IMR-90 (cell line): ENCODE results near the gene APPBP2. TPM values are rescaled to one million over a fixed set of nuclear protein-coding genes. Genes with fewer than 3 reads are reported as not detected.

Experiments
- ATAC-seq: fragments of 200-7000 bp; cut with Tn5 transposase; 2 replicates; pipeline ENCODE4 v1.9.1; 2020; ENCODE audit warnings: low read depth, mild to moderate bottlenecking, moderate library complexity
- BruUV-seq: library from RNA; stranded (reverse); fragments of 400-500 nt; replicated peaks from 2 replicates; lab custom pipeline; 2021; lab: Mats Ljungman, UMichigan
- CTCF ChIA-PET: fragments of 300-600 bp; formaldehyde crosslinking; extraction: SDS; loops from one replicate; lab custom pipeline; 2021; ENCODE audit warnings: antibody characterized with exemption; lab: Yijun Ruan, JAX
- POLR2A ChIA-PET: fragments of 300-600 bp; sonication (Branson Sonifier 250); formaldehyde crosslinking; loops from one replicate; lab custom pipeline; 2022; ENCODE audit warnings: antibody characterized with exemption; ENCODE audit not compliant: unreplicated experiment; lab: Charles Lee
- DNase-seq: peaks from one replicate; pipeline ENCODE4 v3.0.0; 2013
- H2AFZ ChIP-seq: replicated peaks from 2 replicates; pipeline ENCODE3; 2013; ENCODE audit warnings: low read length, mild to moderate bottlenecking; ENCODE audit not compliant: poor library complexity
- H2AK5ac ChIP-seq: 2 replicates; pipeline ENCODE4 v1.6.1; 2013; ENCODE audit warnings: low read depth, low read length, inconsistent platforms
- H2AK9ac ChIP-seq: replicated peaks from 2 replicates; pipeline ENCODE3; 2013; ENCODE audit warnings: mild to moderate bottlenecking, low read depth, low read length, moderate library complexity; ENCODE audit not compliant: poor library complexity
- H2BK120ac ChIP-seq: 2 replicates; pipeline ENCODE4 v1.6.1; 2013; ENCODE audit warnings: low read depth, low read length, inconsistent platforms
- H2BK15ac ChIP-seq: 3 replicates; pipeline ENCODE4 v1.6.1; 2013; ENCODE audit warnings: low read depth, low read length, inconsistent platforms
- H2BK20ac ChIP-seq: 2 replicates; pipeline ENCODE4 v1.6.1; 2013; ENCODE audit warnings: low read depth, mild to moderate bottlenecking, inconsistent platforms, low read length, moderate library complexity
- H2BK5ac ChIP-seq: 2 replicates; pipeline ENCODE4 v1.6.1; 2013; ENCODE audit warnings: mild to moderate bottlenecking, low read depth, low read length, inconsistent platforms; ENCODE audit not compliant: poor library complexity, severe bottlenecking
- H3K14ac ChIP-seq: replicated peaks from 2 replicates; pipeline ENCODE4 v1.6.1; 2013; ENCODE audit warnings: low read depth, low read length, inconsistent platforms
- H3K18ac ChIP-seq: 2 replicates; pipeline ENCODE4 v1.6.1; 2013; ENCODE audit warnings: low read depth, low read length, control low read depth
- H3K23ac ChIP-seq: 2 replicates; pipeline ENCODE4 v1.6.1; 2013; ENCODE audit warnings: low read depth, low read length, inconsistent platforms
- H3K27ac ChIP-seq: 2 replicates; pipeline ENCODE4 v1.5.1; 2013; ENCODE audit warnings: mild to moderate bottlenecking, control low read depth, low read length; ENCODE audit not compliant: insufficient read depth
- H3K27me3 ChIP-seq: 2 replicates; pipeline ENCODE4 v1.6.1; 2013; ENCODE audit warnings: low read length; ENCODE audit not compliant: control insufficient read depth, insufficient read depth
- H3K36me3 ChIP-seq: 2 replicates; pipeline ENCODE4 v1.6.1; 2013; ENCODE audit warnings: low read length, mixed read lengths; ENCODE audit not compliant: control insufficient read depth, insufficient read depth
- H3K4ac ChIP-seq: 2 replicates; pipeline ENCODE4 v1.6.1; 2013; ENCODE audit warnings: low read depth, low read length, inconsistent platforms
- H3K4me1 ChIP-seq: 2 replicates; pipeline ENCODE4 v1.6.1; 2013; ENCODE audit warnings: low read length, mixed read lengths; ENCODE audit not compliant: control insufficient read depth, insufficient read depth
- H3K4me2 ChIP-seq: 2 replicates; pipeline ENCODE4 v1.6.1; 2013; ENCODE audit warnings: low read depth, mild to moderate bottlenecking, control low read depth, low read length, moderate library complexity
- H3K4me3 ChIP-seq: 2 replicates; pipeline ENCODE4 v1.5.1; 2013; ENCODE audit warnings: low read depth, mild to moderate bottlenecking, control low read depth, low read length, moderate library complexity; ENCODE audit not compliant: insufficient read depth
- H3K56ac ChIP-seq: 2 replicates; pipeline ENCODE4 v1.6.1; 2013; ENCODE audit warnings: low read length, inconsistent platforms; ENCODE audit not compliant: insufficient read depth; ENCODE audit errors: extremely low read depth
- H3K79me1 ChIP-seq, 2 experiments: 2 replicates each; pipeline ENCODE4 v1.6.1; 2013; ENCODE audit warnings: low read length in 2 of 2, inconsistent platforms in 1 of 2, low read depth in 1 of 2
- H3K9ac ChIP-seq: 2 replicates; pipeline ENCODE4 v1.6.1; 2013; ENCODE audit warnings: low read depth, low read length, control low read depth
- H3K9me1 ChIP-seq: 2 replicates; pipeline ENCODE4 v1.6.1; 2013; ENCODE audit warnings: low read length, inconsistent platforms; ENCODE audit not compliant: insufficient read depth
- H3K9me3 ChIP-seq: 2 replicates; pipeline ENCODE4 v1.6.1; 2013; ENCODE audit warnings: low read length; ENCODE audit not compliant: control insufficient read depth, insufficient read depth
- H4K20me1 ChIP-seq: 2 replicates; pipeline ENCODE4 v1.6.1; 2013; ENCODE audit warnings: low read length, inconsistent platforms; ENCODE audit not compliant: insufficient read depth
- H4K5ac ChIP-seq: 2 replicates; pipeline ENCODE4 v1.6.1; 2013; ENCODE audit warnings: mild to moderate bottlenecking, low read depth, low read length, control low read depth
- H4K8ac ChIP-seq, 2 experiments: 2 replicates each; pipeline ENCODE4 v1.6.1; 2013; ENCODE audit warnings: low read depth in 2 of 2, low read length in 2 of 2, control low read depth in 1 of 2, inconsistent platforms in 1 of 2
- H4K91ac ChIP-seq: 2 replicates; pipeline ENCODE4 v1.6.1; 2013; ENCODE audit warnings: low read depth, low read length, inconsistent platforms; ENCODE audit not compliant: insufficient read depth
- BHLHE40 ChIP-seq: fragments of 150-350 bp; IDR thresholded peaks from 2 replicates; pipeline ENCODE4 v1.6.1; 2016; ENCODE audit warnings: mild to moderate bottlenecking, low read depth, low read length
- CEBPB ChIP-seq: IDR thresholded peaks from 2 replicates; pipeline ENCODE4 v1.6.1; 2012; ENCODE audit warnings: low read depth, low read length, improper control_type of control experiment
- CHD1 ChIP-seq: IDR thresholded peaks from 2 replicates; pipeline ENCODE4 v1.6.1; 2012; ENCODE audit warnings: low read depth, low read length, improper control_type of control experiment
- FOS ChIP-seq: fragments of 150-350 bp; IDR thresholded peaks from 2 replicates; pipeline ENCODE4 v1.6.1; 2016; ENCODE audit warnings: low read depth, low read length
- MAFK ChIP-seq: IDR thresholded peaks from 2 replicates; pipeline ENCODE4 v1.6.1; 2012; ENCODE audit warnings: low read depth, low read length, improper control_type of control experiment
- MAZ ChIP-seq: IDR thresholded peaks from 2 replicates; pipeline ENCODE4 v1.6.1; 2012; ENCODE audit warnings: low read depth, mild to moderate bottlenecking, low read length, improper control_type of control experiment, moderate library complexity, borderline replicate concordance
- MXI1 ChIP-seq: IDR thresholded peaks from 2 replicates; pipeline ENCODE4 v1.6.1; 2012; ENCODE audit warnings: low read depth, mild to moderate bottlenecking, low read length, moderate library complexity, borderline replicate concordance
- NFE2L2 ChIP-seq: fragments of 150-350 bp; IDR thresholded peaks from 2 replicates; pipeline ENCODE4 v1.6.1; 2016; ENCODE audit warnings: low read depth, mild to moderate bottlenecking, low read length
- POLR2A ChIP-seq: IDR thresholded peaks from 2 replicates; pipeline ENCODE4 v1.6.1; 2012; ENCODE audit warnings: mild to moderate bottlenecking, low read depth, low read length
- RAD21 ChIP-seq: IDR thresholded peaks from 2 replicates; pipeline ENCODE4 v1.6.1; 2012; ENCODE audit warnings: low read length, improper control_type of control experiment
- RCOR1 ChIP-seq: IDR thresholded peaks from 2 replicates; pipeline ENCODE4 v1.6.1; 2012; ENCODE audit warnings: mild to moderate bottlenecking, low read length, improper control_type of control experiment; ENCODE audit not compliant: insufficient replicate concordance
- RFX5 ChIP-seq: IDR thresholded peaks from 2 replicates; pipeline ENCODE4 v1.8.0; 2012; ENCODE audit warnings: low read depth, mild to moderate bottlenecking, low read length, moderate library complexity
- SMC3 ChIP-seq: fragments of 150-350 bp; IDR thresholded peaks from 2 replicates; pipeline ENCODE4 v1.6.1; 2016; ENCODE audit warnings: low read depth, mild to moderate bottlenecking, antibody characterized with exemption, low read length, moderate library complexity
- WGBS, 2 experiments: methylation state at CpG; one replicate each; pipeline versions ENCODE4 v1.1.5 to v1.1.7; 2013; ENCODE audit warnings: missing lambda C conversion rate in 2 of 2; ENCODE audit not compliant: insufficient read length in 1 of 2; ENCODE audit errors: extremely low coverage in 2 of 2; 5-methylcytosine and 5-hydroxymethylcytosine counted together
- dilution Hi-C: fragments of 300-500 bp; cut with HindIII; formaldehyde crosslinking; loops from one replicate; pipeline ENCODE4 v1.14.3; 2018; ENCODE audit warnings: low sequenced_read_pairs; ENCODE audit not compliant: unreplicated experiment
- in situ Hi-C: fragments of 300-500 bp; cut with MboI; formaldehyde crosslinking; loops from 3 replicates; pipeline ENCODE4 v1.14.3; 2019; ENCODE audit warnings: low sequenced_read_pairs, inconsistent platforms, mixed read lengths
- intact Hi-C: fragments of 100-400 bp; cut with micrococcal nuclease; formaldehyde crosslinking; loops from 2 replicates; pipeline ENCODE4 v1.10.0; 2022
- polyA plus RNA-seq, 3 experiments: library from polyadenylated mRNA; depleted of rRNA; stranded (reverse); fragments of >200 nt; gene quantifications; 2 replicates each; pipeline ENCODE4 v1.2.3, GENCODE V29; 2012; ENCODE audit warnings: low replicate concordance in 1 of 3
- total RNA-seq: library from RNA; depleted of rRNA; stranded (reverse); fragments of >200 nt; gene quantifications from 2 replicates; pipeline ENCODE4 v1.2.3, GENCODE V29; 2012
- TF ChIP-seq, protein P1 (sequence below): conservative IDR thresholded peaks from 2 replicates; pipeline ENCODE4 v1.5.1; 2012; ENCODE audit warnings: mild to moderate bottlenecking, low read depth, low read length, improper control_type of control experiment
- TF ChIP-seq, protein P2 (sequence below): fragments of 150-350 bp; IDR thresholded peaks from 2 replicates; pipeline ENCODE4 v1.6.1; 2016; ENCODE audit warnings: low read depth, mild to moderate bottlenecking, low read length, moderate library complexity, borderline replicate concordance
- TF ChIP-seq, protein P3 (sequence below): fragments of 150-350 bp; IDR thresholded peaks from 2 replicates; pipeline ENCODE4 v1.6.1; 2017; ENCODE audit warnings: mild to moderate bottlenecking, antibody characterized with exemption, low read length, low read depth

APPBP2 gene
- total and polyA plus RNA-seq, 2 of the 4 experiments (the other 2 are of a cell fraction), result 12.3 to 93.9 TPM

DNA sequence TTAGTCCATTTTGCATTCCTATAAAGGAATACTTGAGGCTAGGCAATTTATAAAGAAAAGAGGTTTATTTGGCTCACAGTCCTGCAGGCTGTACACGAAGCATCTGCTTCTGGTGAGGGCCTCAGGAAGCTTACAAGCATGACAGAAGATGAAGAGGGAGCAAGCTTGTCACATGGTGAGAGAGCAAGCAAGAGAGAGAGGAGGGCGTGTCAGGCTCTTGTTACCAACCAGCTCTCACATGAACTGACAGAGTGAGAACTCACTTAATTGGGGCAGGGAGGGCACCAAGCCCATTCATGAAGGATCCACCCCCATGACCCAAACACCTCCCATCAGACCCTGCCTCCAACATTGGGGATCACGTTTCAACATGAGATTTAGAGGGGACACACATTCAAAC, 102.2 kb downstream of the APPBP2 start:
- no peak overlapping the region for H2BK15ac ChIP-seq
- ATAC-seq (no peak), DNase-seq (no peak)
- H3K18ac ChIP-seq, result no peak overlapping the region
- no peak for TF ChIP-seq FOS
- no peak for TF ChIP-seq NFE2L2
- no peak for TF ChIP-seq SMC3
- TF ChIP-seq CHD1, result no peak
- no peak for TF ChIP-seq RFX5
- TF ChIP-seq, protein P1, sequence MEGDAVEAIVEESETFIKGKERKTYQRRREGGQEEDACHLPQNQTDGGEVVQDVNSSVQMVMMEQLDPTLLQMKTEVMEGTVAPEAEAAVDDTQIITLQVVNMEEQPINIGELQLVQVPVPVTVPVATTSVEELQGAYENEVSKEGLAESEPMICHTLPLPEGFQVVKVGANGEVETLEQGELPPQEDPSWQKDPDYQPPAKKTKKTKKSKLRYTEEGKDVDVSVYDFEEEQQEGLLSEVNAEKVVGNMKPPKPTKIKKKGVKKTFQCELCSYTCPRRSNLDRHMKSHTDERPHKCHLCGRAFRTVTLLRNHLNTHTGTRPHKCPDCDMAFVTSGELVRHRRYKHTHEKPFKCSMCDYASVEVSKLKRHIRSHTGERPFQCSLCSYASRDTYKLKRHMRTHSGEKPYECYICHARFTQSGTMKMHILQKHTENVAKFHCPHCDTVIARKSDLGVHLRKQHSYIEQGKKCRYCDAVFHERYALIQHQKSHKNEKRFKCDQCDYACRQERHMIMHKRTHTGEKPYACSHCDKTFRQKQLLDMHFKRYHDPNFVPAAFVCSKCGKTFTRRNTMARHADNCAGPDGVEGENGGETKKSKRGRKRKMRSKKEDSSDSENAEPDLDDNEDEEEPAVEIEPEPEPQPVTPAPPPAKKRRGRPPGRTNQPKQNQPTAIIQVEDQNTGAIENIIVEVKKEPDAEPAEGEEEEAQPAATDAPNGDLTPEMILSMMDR, result no peak
- no peak for TF ChIP-seq MXI1
- TF ChIP-seq RAD21, result no peak
- TF ChIP-seq, protein P2, sequence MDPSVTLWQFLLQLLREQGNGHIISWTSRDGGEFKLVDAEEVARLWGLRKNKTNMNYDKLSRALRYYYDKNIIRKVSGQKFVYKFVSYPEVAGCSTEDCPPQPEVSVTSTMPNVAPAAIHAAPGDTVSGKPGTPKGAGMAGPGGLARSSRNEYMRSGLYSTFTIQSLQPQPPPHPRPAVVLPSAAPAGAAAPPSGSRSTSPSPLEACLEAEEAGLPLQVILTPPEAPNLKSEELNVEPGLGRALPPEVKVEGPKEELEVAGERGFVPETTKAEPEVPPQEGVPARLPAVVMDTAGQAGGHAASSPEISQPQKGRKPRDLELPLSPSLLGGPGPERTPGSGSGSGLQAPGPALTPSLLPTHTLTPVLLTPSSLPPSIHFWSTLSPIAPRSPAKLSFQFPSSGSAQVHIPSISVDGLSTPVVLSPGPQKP, result no peak
- TF ChIP-seq RCOR1, result no peak
- TF ChIP-seq MAZ, result no peak
- TF ChIP-seq POLR2A, result no peak
- no peak for TF ChIP-seq MAFK
- TF ChIP-seq CEBPB, result no peak
- TF ChIP-seq BHLHE40, result no peak
- TF ChIP-seq, protein P3, sequence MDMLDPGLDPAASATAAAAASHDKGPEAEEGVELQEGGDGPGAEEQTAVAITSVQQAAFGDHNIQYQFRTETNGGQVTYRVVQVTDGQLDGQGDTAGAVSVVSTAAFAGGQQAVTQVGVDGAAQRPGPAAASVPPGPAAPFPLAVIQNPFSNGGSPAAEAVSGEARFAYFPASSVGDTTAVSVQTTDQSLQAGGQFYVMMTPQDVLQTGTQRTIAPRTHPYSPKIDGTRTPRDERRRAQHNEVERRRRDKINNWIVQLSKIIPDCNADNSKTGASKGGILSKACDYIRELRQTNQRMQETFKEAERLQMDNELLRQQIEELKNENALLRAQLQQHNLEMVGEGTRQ, result no peak
- H3K79me1 ChIP-seq, result no peaks in the 10 kb centered on the region
- H2AK5ac ChIP-seq, result no peak overlapping the region
- ChIA-PET POLR2A (no interaction called here), CTCF (no interaction called here)
- H2BK20ac ChIP-seq, result no peak overlapping the region
- no peaks in the 10 kb centered on the region for H3K9me3 ChIP-seq
- no peak overlapping the region for H3K14ac ChIP-seq
- intact Hi-C loops (no loop called here), in situ Hi-C loops (loop anchor here (25.0 kb wide), 1 partner anchor 287 kb away; the partner anchor contains the start of gene CA4), dilution Hi-C loops (no loop called here)
- no peak overlapping the region for H4K5ac ChIP-seq
- no peak overlapping the region for H4K91ac ChIP-seq
- no peak overlapping the region for H3K27ac ChIP-seq
- H2BK5ac ChIP-seq, result no peak overlapping the region
- no peaks in the 10 kb centered on the region; the same call in 1 of the 2 replicates for H3K4me1 ChIP-seq
- H3K4ac ChIP-seq, result no peak overlapping the region
- no peak overlapping the region for H4K8ac ChIP-seq
- no peaks in the 10 kb centered on the region for H3K36me3 ChIP-seq
- no peak overlapping the region for H3K56ac ChIP-seq
- no peaks in the 10 kb centered on the region; the same call in 1 of the 2 replicates for H3K27me3 ChIP-seq
- H2AFZ ChIP-seq, result no peak overlapping the region
- H2AK9ac ChIP-seq, result no peak overlapping the region
- no peak overlapping the region for H3K4me2 ChIP-seq
- no peak overlapping the region for H3K23ac ChIP-seq
- no peak overlapping the region for H2BK120ac ChIP-seq
- no CpG with 5 or more reads among the region's 3 CpGs for WGBS, 2 experiments
- H4K20me1 ChIP-seq, result no peaks in the 10 kb centered on the region
- no peak overlapping the region for H3K9ac ChIP-seq
- no peaks in the 10 kb centered on the region for H3K9me1 ChIP-seq
- H3K4me3 ChIP-seq, result no peak overlapping the region
- BruUV-seq, result no TSS peak
